ENCODE measurements around the gene LMBR1. TPM values are rescaled to one million over a fixed set of nuclear protein-coding genes. Genes with fewer than 3 reads are reported as not detected.

Gene LMBR1
- total RNA-seq, 4 donors from 2014 or later: 39.9 to 63.0 (median 59.0) TPM

GRCh38 chr7:156642306-156643045 is 250.5 kb downstream of the LMBR1 start:
- Histone ChIP-seq H3K27me3 (no peaks in the 10 kb centered on the region), H3K36me3 (no peaks in the 10 kb centered on the region), H3K4me1 (peaks cover 0 to 20% (median 4%) of the 10 kb centered on the region in 3 donors), H3K9me3 (peaks cover 0 to 18% (median 0%) of the 10 kb centered on the region in 3 donors), H3K4me3 (no peak overlapping the region), H3K27ac (no peak overlapping the region)
- 64 to 72% methylated on average over 6 to 7 of the region's 13 CpGs for WGBS, 2 donors (ENCODE audit: low coverage in 1 of 2)
- no peak for ATAC-seq
- no peak for TF ChIP-seq CTCF (IDR thresholded peaks at IDR 0.05)

GRCh38 chr7:156640949-156641485 is 252.0 kb downstream of the LMBR1 start:
- TF ChIP-seq EP300 (IDR thresholded peaks at IDR 0.05) (no peak), POLR2A (IDR thresholded peaks at IDR 0.05) (no peak), POLR2AphosphoS5 (IDR thresholded peaks at IDR 0.05) (no peak), CTCF (IDR thresholded peaks at IDR 0.05) (no peak)
- peak; percentile 22 for ATAC-seq
- no peaks in the 10 kb centered on the region for H3K36me3 ChIP-seq
- peaks cover 0 to 20% (median 4%) of the 10 kb centered on the region in 3 donors for H3K4me1 ChIP-seq
- H3K27me3 ChIP-seq: no peaks in the 10 kb centered on the region
- peak overlapping the region in 3 of 4 donors; percentile 53 to 74 (median 70) for H3K27ac ChIP-seq
- peak overlapping the region; percentile 58 to 78 for H3K4me3 ChIP-seq
- peaks cover 0 to 18% (median 0%) of the 10 kb centered on the region in 3 donors for H3K9me3 ChIP-seq
- 14 to 30% methylated on average over 6 to 17 of the region's 30 CpGs for WGBS, 2 donors (ENCODE audit: low coverage in 1 of 2)

GRCh38 chr7:156640257-156640948 is 252.6 kb downstream of the LMBR1 start, which contains the start of gene RNF32:
Gene RNF32 (plus strand): TSS chr7:156640774. CDS start chr7:156643878, 3,104 bp downstream.
- 0 to 2% methylated on average over 3 to 10 of the region's 85 CpGs for WGBS, 2 donors (ENCODE audit: low coverage in 1 of 2)
- Histone ChIP-seq H3K4me1 (peaks cover 0 to 20% (median 4%) of the 10 kb centered on the region in 3 donors), H3K4me3 (peak within 1 kb of the TSS; percentile 58 to 78), H3K27me3 (no peaks in the 10 kb centered on the region), H3K9me3 (peaks cover 0 to 18% (median 0%) of the 10 kb centered on the region in 3 donors), H3K36me3 (no peaks in the 10 kb centered on the region), H3K27ac (peak within 1 kb of the TSS in 3 of 4 donors; percentile 53 to 74 (median 70))
- peak; percentile 99 for ATAC-seq
- peak; percentile 28 to 41 for TF ChIP-seq POLR2A (IDR thresholded peaks at IDR 0.05)
- peak; percentile 61 for TF ChIP-seq POLR2AphosphoS5 (IDR thresholded peaks at IDR 0.05)
- TF ChIP-seq CTCF (IDR thresholded peaks at IDR 0.05): no peak
- TF ChIP-seq EP300 (IDR thresholded peaks at IDR 0.05): no peak

GRCh38 chr7:156639426-156640256 is 253.3 kb downstream of the LMBR1 start:
- 76 to 98% methylated on average over 5 to 7 of the region's 52 CpGs for WGBS, 2 donors (ENCODE audit: low coverage in 1 of 2)
- peak; percentile 14 for ATAC-seq
- peak overlapping the region in 3 of 4 donors; percentile 43 to 74 (median 70) for H3K27ac ChIP-seq

More at GRCh38 chr7:156639426-156640256, 253.3 kb downstream of the LMBR1 start:
- Histone ChIP-seq H3K4me1 (peaks cover 0 to 20% (median 4%) of the 10 kb centered on the region in 3 donors), H3K4me3 (peak overlapping the region; percentile 58 to 78), H3K9me3 (peaks cover 0 to 18% (median 0%) of the 10 kb centered on the region in 3 donors), H3K36me3 (no peaks in the 10 kb centered on the region), H3K27me3 (no peaks in the 10 kb centered on the region)
- TF ChIP-seq POLR2A (IDR thresholded peaks at IDR 0.05): no peak
- no peak for TF ChIP-seq CTCF (IDR thresholded peaks at IDR 0.05)
- no peak for TF ChIP-seq POLR2AphosphoS5 (IDR thresholded peaks at IDR 0.05)
- TF ChIP-seq EP300 (IDR thresholded peaks at IDR 0.05): no peak

All from gastroesophageal sphincter (tissue), 4 donors.